Measurements from ENCODE around the gene UBE3C.

GRCh38 chr7:157270060-157270444, 131.3 kb downstream of the UBE3C start:
- no peak for TF ChIP-seq POLR2A (IDR thresholded peaks at IDR 0.05; ENCODE audit: extremely low read depth, insufficient read length)
- TF ChIP-seq, protein P1, sequence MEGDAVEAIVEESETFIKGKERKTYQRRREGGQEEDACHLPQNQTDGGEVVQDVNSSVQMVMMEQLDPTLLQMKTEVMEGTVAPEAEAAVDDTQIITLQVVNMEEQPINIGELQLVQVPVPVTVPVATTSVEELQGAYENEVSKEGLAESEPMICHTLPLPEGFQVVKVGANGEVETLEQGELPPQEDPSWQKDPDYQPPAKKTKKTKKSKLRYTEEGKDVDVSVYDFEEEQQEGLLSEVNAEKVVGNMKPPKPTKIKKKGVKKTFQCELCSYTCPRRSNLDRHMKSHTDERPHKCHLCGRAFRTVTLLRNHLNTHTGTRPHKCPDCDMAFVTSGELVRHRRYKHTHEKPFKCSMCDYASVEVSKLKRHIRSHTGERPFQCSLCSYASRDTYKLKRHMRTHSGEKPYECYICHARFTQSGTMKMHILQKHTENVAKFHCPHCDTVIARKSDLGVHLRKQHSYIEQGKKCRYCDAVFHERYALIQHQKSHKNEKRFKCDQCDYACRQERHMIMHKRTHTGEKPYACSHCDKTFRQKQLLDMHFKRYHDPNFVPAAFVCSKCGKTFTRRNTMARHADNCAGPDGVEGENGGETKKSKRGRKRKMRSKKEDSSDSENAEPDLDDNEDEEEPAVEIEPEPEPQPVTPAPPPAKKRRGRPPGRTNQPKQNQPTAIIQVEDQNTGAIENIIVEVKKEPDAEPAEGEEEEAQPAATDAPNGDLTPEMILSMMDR (IDR thresholded peaks at IDR 0.05; ENCODE audit: low read depth, low read length) = no peak
